Measurements from ENCODE around the gene SCRN2. TPM values are rescaled to one million over a fixed set of nuclear protein-coding genes. Genes with fewer than 3 reads are reported as not detected.

SCRN2 gene
- total and polyA plus RNA-seq, 2 of the 8 experiments (the other 6 are each of a cell fraction or from before 2014, with no cell fraction given) = 24.4 to 42.3 TPM

- TF ChIP-seq CEBPB (IDR thresholded peaks at IDR 0.05; ENCODE audit: low read depth, low read length) (no peak), BACH1 (IDR thresholded peaks at IDR 0.05; ENCODE audit: low read length) (no peak), POLR2A (IDR thresholded peaks at IDR 0.05; ENCODE audit: control extremely low read depth in 1 of 2, low read depth in 2 of 2, low read length in 2 of 2) (no peak), TAF1 (IDR thresholded peaks at IDR 0.05; ENCODE audit: low read depth, low read length) (no peak), HDAC2 (IDR thresholded peaks at IDR 0.05; ENCODE audit: borderline replicate concordance in 1 of 2, low read depth in 2 of 2, low read length in 2 of 2) (no peak), POLR2AphosphoS5 (IDR thresholded peaks at IDR 0.05; ENCODE audit: low read depth, low read length) (no peak), ZNF274 (IDR thresholded peaks at IDR 0.05; ENCODE audit: borderline replicate concordance, extremely low read depth, low read length) (no peak)
Observed at GRCh38 chr17:47864791-47865216, 23.7 kb upstream of the SCRN2 start (continued).

Data from H1 (cell line).